Measurements from ENCODE around the gene WNT2. TPM values are rescaled to one million over a fixed set of nuclear protein-coding genes. Genes with fewer than 3 reads are reported as not detected.

WNT2 gene
- not detected in 2 replicates for total RNA-seq
- 0.12 TPM for total RNA-seq (2013)
- not detected in 2 replicates for polyA plus RNA-seq
- polyA minus RNA-seq, result not detected in 2 replicates

- ATAC-seq (ENCODE audit: low read depth), result no peak
- no peak within 1 kb of the TSS for H3K27ac Mint-ChIP-seq
- peaks cover 63% of the 10 kb centered on the region for H3K27me3 Mint-ChIP-seq
- H3K9ac ChIP-seq (ENCODE audit: low read length), result no peak within 1 kb of the TSS
- ChIA-PET POLR2A (interaction anchor here (0.6 kb wide), 1 partner anchor 14 kb away, joined by 4 read pairs; no protein-coding TSS in a partner anchor), CTCF (interaction anchor here (1.0 kb wide), 1 partner anchor 11 kb away, joined by 3 read pairs; no protein-coding TSS in a partner anchor)
- H3K36me3 ChIP-seq (replicated peaks in 1 of 2; ENCODE audit: control extremely low read depth in 1 of 2, control insufficient read depth in 1 of 2, extremely low read depth in 1 of 2, insufficient read depth in 2 of 2, low read length in 1 of 2), result no peaks in the 10 kb centered on the region
- no peak within 1 kb of the TSS for H3K27ac ChIP-seq (ENCODE audit: low read length in 2 of 2)
- 7% methylated on average over 60 of the region's 60 CpGs for WGBS (ENCODE audit: insufficient coverage)
- no peak for DNase-seq
- H3K9me3 Mint-ChIP-seq (ENCODE audit: insufficient read depth), result peaks cover 2% of the 10 kb centered on the region
- no peak within 1 kb of the TSS for H3K4me2 ChIP-seq (replicated peaks; ENCODE audit: low read depth, low read length, poor library complexity, severe bottlenecking)
- intact Hi-C loops (cut with micrococcal nuclease), result no loop called here
- H4K20me1 ChIP-seq (ENCODE audit: control insufficient read depth, insufficient read depth, low read length, poor library complexity, severe bottlenecking), result no peaks in the 10 kb centered on the region
- H3K79me2 ChIP-seq (ENCODE audit: control insufficient read depth, insufficient read depth, low read length), result no peaks in the 10 kb centered on the region
- no peak within 1 kb of the TSS for H2AFZ ChIP-seq (ENCODE audit: insufficient read depth, low read depth, low read length, poor library complexity, severe bottlenecking)
- H3K9me3 ChIP-seq (ENCODE audit: control extremely low read depth in 1 of 3, control insufficient read depth in 2 of 3, insufficient read depth in 1 of 3, low read length in 2 of 3), result peaks cover 0 to 12% (median 0%) of the 10 kb centered on the region in 3 donors
- H3K4me1 ChIP-seq (ENCODE audit: control insufficient read depth in 2 of 2, insufficient read depth in 2 of 2, low read length in 2 of 2), result no peaks in the 10 kb centered on the region
- no peak within 1 kb of the TSS for H3K4me3 Mint-ChIP-seq
- TF ChIP-seq EZH2 (IDR thresholded peaks at IDR 0.05; ENCODE audit: borderline replicate concordance, insufficient read depth, low read depth, low read length, poor library complexity, severe bottlenecking), result no peak
- TF ChIP-seq CTCF (IDR thresholded peaks at IDR 0.05), result no peak
- peaks cover 0 to 43% (median 14%) of the 10 kb centered on the region in 4 experiments for H3K27me3 ChIP-seq (replicated peaks in 1 of 4; ENCODE audit: control extremely low read depth in 1 of 4, control insufficient read depth in 3 of 4, insufficient read depth in 4 of 4, low read length in 3 of 4)
- peaks cover 2% of the 10 kb centered on the region for H3K4me1 Mint-ChIP-seq
- H3K4me3 ChIP-seq (ENCODE audit: control extremely low read depth in 1 of 5, extremely low read depth in 1 of 5, insufficient read depth in 1 of 5, low read depth in 2 of 5, low read length in 4 of 5), result no peak within 1 kb of the TSS
These were observed at the start of gene WNT2 for GRCh38 chr7:117322741-117323304. WNT2 (minus strand) TSS chr7:117323058; CDS start chr7:117322989, 69 bp downstream.

DNA sequence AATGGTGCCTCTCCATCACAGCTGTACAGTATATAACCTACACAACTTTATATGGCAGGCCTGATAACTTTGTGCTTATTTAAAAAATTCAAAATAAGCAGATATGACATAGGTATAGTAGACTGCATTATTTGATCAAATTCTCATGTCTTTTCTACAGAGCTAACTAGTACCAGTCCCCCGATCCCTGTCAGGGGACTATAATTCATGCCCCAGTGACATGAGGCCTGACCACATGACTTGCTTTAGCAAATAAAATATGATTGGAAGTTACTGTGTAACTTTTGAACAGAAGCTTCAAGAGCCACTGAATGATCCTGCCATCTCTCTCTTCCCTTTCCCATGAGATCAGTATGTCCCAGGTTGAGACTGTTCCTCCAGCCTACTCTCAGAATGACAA is 49.2 kb upstream of the WNT2 start:
- Mint-ChIP-seq H3K9me3 (ENCODE audit: insufficient read depth) (no peaks in the 10 kb centered on the region), H3K4me1 (no peaks in the 10 kb centered on the region), H3K4me3 (no peak overlapping the region), H3K27ac (no peak overlapping the region), H3K27me3 (no peaks in the 10 kb centered on the region)
- no peaks in the 10 kb centered on the region for H4K20me1 ChIP-seq (ENCODE audit: control insufficient read depth, insufficient read depth, low read length, poor library complexity, severe bottlenecking)
- no peak overlapping the region for H3K4me2 ChIP-seq (replicated peaks; ENCODE audit: low read depth, low read length, poor library complexity, severe bottlenecking)
- CTCF ChIA-PET, result no interaction called here
- H3K9me3 ChIP-seq (ENCODE audit: control extremely low read depth in 1 of 3, control insufficient read depth in 2 of 3, insufficient read depth in 1 of 3, low read length in 2 of 3), result no peaks in the 10 kb centered on the region
- no peaks in the 10 kb centered on the region for H3K27me3 ChIP-seq (replicated peaks in 1 of 4; ENCODE audit: control extremely low read depth in 1 of 4, control insufficient read depth in 3 of 4, insufficient read depth in 4 of 4, low read length in 3 of 4)
- no peaks in the 10 kb centered on the region for H3K36me3 ChIP-seq (replicated peaks in 1 of 2; ENCODE audit: control extremely low read depth in 1 of 2, control insufficient read depth in 1 of 2, extremely low read depth in 1 of 2, insufficient read depth in 2 of 2, low read length in 1 of 2)
- no peak overlapping the region for H2AFZ ChIP-seq (ENCODE audit: insufficient read depth, low read depth, low read length, poor library complexity, severe bottlenecking)
- intact Hi-C loops (cut with micrococcal nuclease), result no loop called here
- H3K4me3 ChIP-seq (ENCODE audit: control extremely low read depth in 1 of 5, extremely low read depth in 1 of 5, insufficient read depth in 1 of 5, low read depth in 2 of 5, low read length in 4 of 5), result no peak overlapping the region
- H3K4me1 ChIP-seq (ENCODE audit: control insufficient read depth in 2 of 2, insufficient read depth in 2 of 2, low read length in 2 of 2), result no peaks in the 10 kb centered on the region
- POLR2A ChIA-PET, result no interaction called here
- no peaks in the 10 kb centered on the region for H3K79me2 ChIP-seq (ENCODE audit: control insufficient read depth, insufficient read depth, low read length)
- ATAC-seq (ENCODE audit: low read depth), result no peak
- no peak overlapping the region for H3K9ac ChIP-seq (ENCODE audit: low read length)
- TF ChIP-seq CTCF (IDR thresholded peaks at IDR 0.05) (no peak), EZH2 (IDR thresholded peaks at IDR 0.05; ENCODE audit: borderline replicate concordance, insufficient read depth, low read depth, low read length, poor library complexity, severe bottlenecking) (no peak)
- WGBS (ENCODE audit: insufficient coverage), result no CpG with 5 or more reads among the region's 1 CpG
- no peak for DNase-seq
- H3K27ac ChIP-seq (ENCODE audit: low read length in 2 of 2), result no peak overlapping the region
